ENCODE results near the gene CKM.
"Not testable (repeated sequence)": the region's sequence is repeated elsewhere in the genome, so short reads cannot be mapped to it uniquely, and the experiment has no call there.

CKM gene

GRCh38 chr19:45348367-45349125 is 25.9 kb upstream of the CKM start:
- DNase-seq, result no peak

- no peak for DNase-seq
Observed at GRCh38 chr19:45347570-45348366, 25.1 kb upstream of the CKM start.

- no peak for DNase-seq
Observed at GRCh38 chr19:45346449-45346848, 23.8 kb upstream of the CKM start.

GRCh38 chr19:45345506-45345860 is 22.8 kb upstream of the CKM start:
- DNase-seq, result no peak

- DNase-seq, result no peak
Observed at GRCh38 chr19:45344621-45345505, 22.2 kb upstream of the CKM start.

- DNase-seq, result no peak
Observed at GRCh38 chr19:45342911-45343310, 20.2 kb upstream of the CKM start.

GRCh38 chr19:45340899-45341453 is 18.3 kb upstream of the CKM start:
- no peak for DNase-seq

GRCh38 chr19:45340232-45340898 is 17.7 kb upstream of the CKM start, which contains the start of gene KLC3:
TSS of gene KLC3 (plus strand) at chr19:45340750. CDS start at chr19:45345542, 4,792 bp downstream.
- DNase-seq, result peak; percentile 52

GRCh38 chr19:45339629-45340028 is 17.0 kb upstream of the CKM start:
- DNase-seq, result no peak

GRCh38 chr19:45336696-45337251 is 14.1 kb upstream of the CKM start:
- DNase-seq, result no peak

- DNase-seq, result not testable (repeated sequence)
Observed at GRCh38 chr19:45334881-45335280, 12.2 kb upstream of the CKM start.

- no peak for DNase-seq
Observed at GRCh38 chr19:45333609-45334303, 11.1 kb upstream of the CKM start.

- DNase-seq, result no peak
Observed at GRCh38 chr19:45331411-45331810, 8.7 kb upstream of the CKM start.

GRCh38 chr19:45327404-45328143 is 4.9 kb upstream of the CKM start:
- DNase-seq, result no peak

GRCh38 chr19:45324349-45324907 is 1.8 kb upstream of the CKM start:
- DNase-seq, result no peak

GRCh38 chr19:45323671-45324081 is 1.0 kb upstream of the CKM start:
- DNase-seq, result no peak

- DNase-seq, result no peak
Observed at GRCh38 chr19:45322311-45322710, 364 bp downstream of the CKM start.

GRCh38 chr19:45321848-45322247 is 827 bp downstream of the CKM start:
- no peak for DNase-seq

GRCh38 chr19:45320997-45321775 is 1.5 kb downstream of the CKM start:
- no peak for DNase-seq
